Posterior cingulate gyrus (tissue), 11 donors: Measurements from ENCODE around the gene PCLO.
"Not testable (repeated sequence)": the region's sequence is repeated elsewhere in the genome, so short reads cannot be mapped to it uniquely, and the experiment has no call there.

Experiments used
- DNase-seq, 10 donors: peaks; one replicate each; pipeline versions ENCODE4 v3.0.0 to v3.0.0-alpha.2; 2020 to 2021; ENCODE audit warnings: mixed read lengths in 3 of 10
- intact Hi-C: fragments of 100-400 bp; cut with DNase I; formaldehyde crosslinking; loops from one replicate; pipeline ENCODE4 v1.15.1; 2023

PCLO gene

GRCh38 chr7:82965088-82966036 is 197.3 kb downstream of the PCLO start:
- no peak for DNase-seq
- intact Hi-C loops, result no loop called here

GRCh38 chr7:82964150-82964882 is 198.4 kb downstream of the PCLO start:
- intact Hi-C loops, result no loop called here
- DNase-seq, result no peak

GRCh38 chr7:82961240-82961639 is 201.4 kb downstream of the PCLO start:
- intact Hi-C loops, result no loop called here
- DNase-seq, result no peak

GRCh38 chr7:82959528-82959927 is 203.2 kb downstream of the PCLO start:
- no peak for DNase-seq
- intact Hi-C loops, result no loop called here

- intact Hi-C loops, result no loop called here
- DNase-seq, result no peak
Observed at GRCh38 chr7:82957521-82957920, 205.2 kb downstream of the PCLO start.

- DNase-seq, result no peak
- intact Hi-C loops, result no loop called here
Observed at GRCh38 chr7:82953324-82954027, 209.2 kb downstream of the PCLO start.

- no peak for DNase-seq
Observed at GRCh38 chr7:82950436-82950835, 212.2 kb downstream of the PCLO start.

GRCh38 chr7:82945480-82945879 is 217.2 kb downstream of the PCLO start:
- DNase-seq, result no peak
- intact Hi-C loops, result no loop called here

More at GRCh38 chr7:82950436-82950835, 212.2 kb downstream of the PCLO start:
- intact Hi-C loops, result no loop called here

GRCh38 chr7:82945056-82945455 is 217.6 kb downstream of the PCLO start:
- no peak for DNase-seq
- intact Hi-C loops, result no loop called here

GRCh38 chr7:82932516-82932915 is 230.2 kb downstream of the PCLO start:
- no peak for DNase-seq
- intact Hi-C loops, result no loop called here

- intact Hi-C loops, result no loop called here
- no peak for DNase-seq
Observed at GRCh38 chr7:82926477-82926876, 236.2 kb downstream of the PCLO start.

- DNase-seq, result no peak
- intact Hi-C loops, result no loop called here
Observed at GRCh38 chr7:82925331-82925730, 237.4 kb downstream of the PCLO start.

- intact Hi-C loops, result no loop called here
- no peak for DNase-seq
Observed at GRCh38 chr7:82906502-82906901, 256.2 kb downstream of the PCLO start.

GRCh38 chr7:82904871-82905270 is 257.8 kb downstream of the PCLO start:
- DNase-seq, result no peak
- intact Hi-C loops, result no loop called here

- DNase-seq, intact Hi-C loops: not testable (repeated sequence)
Observed at GRCh38 chr7:82901098-82901497, 261.6 kb downstream of the PCLO start.

GRCh38 chr7:82897500-82897899 is 265.2 kb downstream of the PCLO start:
- no peak for DNase-seq
- intact Hi-C loops, result no loop called here

GRCh38 chr7:82894341-82894740 is 268.3 kb downstream of the PCLO start:
- intact Hi-C loops, result not testable (repeated sequence)
- peak in 1 of 10 donors; percentile 26 for DNase-seq

- intact Hi-C loops, result no loop called here
- DNase-seq, result no peak
Observed at GRCh38 chr7:82886324-82886723, 276.4 kb downstream of the PCLO start.

- no peak for DNase-seq
- intact Hi-C loops, result no loop called here
Observed at GRCh38 chr7:82865856-82866255, 296.8 kb downstream of the PCLO start.

GRCh38 chr7:82859106-82859850 is 303.4 kb downstream of the PCLO start:
- intact Hi-C loops, result no loop called here
- DNase-seq, result no peak
